Measurements from ENCODE around the gene KLHL11. TPM values are rescaled to one million over a fixed set of nuclear protein-coding genes. Genes with fewer than 3 reads are reported as not detected.

The KLHL11 gene
- total and polyA plus RNA-seq, 10 of the 15 experiments (the other 5 are each of a cell fraction or from before 2014, with no cell fraction given): 0.07 to 17.2 (median 10.1) TPM

DNA sequence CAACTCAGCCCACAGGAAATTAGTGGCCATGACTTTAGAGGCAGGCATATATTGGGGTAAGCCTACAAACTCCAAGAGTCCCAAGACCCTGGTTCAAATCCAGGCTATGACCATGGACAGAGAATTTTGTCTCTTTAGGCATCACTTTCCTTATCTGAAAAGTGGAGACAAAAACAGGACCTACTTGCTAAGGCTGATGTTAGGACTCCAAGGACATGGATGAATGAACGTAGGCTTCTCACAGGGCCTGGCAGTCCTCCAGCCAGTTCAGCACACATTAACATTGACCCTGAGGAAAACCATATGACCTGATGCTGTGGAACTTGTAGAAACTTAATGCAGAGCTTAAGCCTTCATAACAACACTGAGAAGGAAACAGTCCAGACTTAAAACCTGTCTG is 51.0 kb downstream of the KLHL11 start (continued):
- no peak for TF ChIP-seq RAD51 (IDR thresholded peaks at IDR 0.05)
- TF ChIP-seq, protein P1, sequence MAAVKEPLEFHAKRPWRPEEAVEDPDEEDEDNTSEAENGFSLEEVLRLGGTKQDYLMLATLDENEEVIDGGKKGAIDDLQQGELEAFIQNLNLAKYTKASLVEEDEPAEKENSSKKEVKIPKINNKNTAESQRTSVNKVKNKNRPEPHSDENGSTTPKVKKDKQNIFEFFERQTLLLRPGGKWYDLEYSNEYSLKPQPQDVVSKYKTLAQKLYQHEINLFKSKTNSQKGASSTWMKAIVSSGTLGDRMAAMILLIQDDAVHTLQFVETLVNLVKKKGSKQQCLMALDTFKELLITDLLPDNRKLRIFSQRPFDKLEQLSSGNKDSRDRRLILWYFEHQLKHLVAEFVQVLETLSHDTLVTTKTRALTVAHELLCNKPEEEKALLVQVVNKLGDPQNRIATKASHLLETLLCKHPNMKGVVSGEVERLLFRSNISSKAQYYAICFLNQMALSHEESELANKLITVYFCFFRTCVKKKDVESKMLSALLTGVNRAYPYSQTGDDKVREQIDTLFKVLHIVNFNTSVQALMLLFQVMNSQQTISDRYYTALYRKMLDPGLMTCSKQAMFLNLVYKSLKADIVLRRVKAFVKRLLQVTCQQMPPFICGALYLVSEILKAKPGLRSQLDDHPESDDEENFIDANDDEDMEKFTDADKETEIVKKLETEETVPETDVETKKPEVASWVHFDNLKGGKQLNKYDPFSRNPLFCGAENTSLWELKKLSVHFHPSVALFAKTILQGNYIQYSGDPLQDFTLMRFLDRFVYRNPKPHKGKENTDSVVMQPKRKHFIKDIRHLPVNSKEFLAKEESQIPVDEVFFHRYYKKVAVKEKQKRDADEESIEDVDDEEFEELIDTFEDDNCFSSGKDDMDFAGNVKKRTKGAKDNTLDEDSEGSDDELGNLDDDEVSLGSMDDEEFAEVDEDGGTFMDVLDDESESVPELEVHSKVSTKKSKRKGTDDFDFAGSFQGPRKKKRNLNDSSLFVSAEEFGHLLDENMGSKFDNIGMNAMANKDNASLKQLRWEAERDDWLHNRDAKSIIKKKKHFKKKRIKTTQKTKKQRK (IDR thresholded peaks at IDR 0.05; ENCODE audit: low read depth, low read length): no peak
- TF ChIP-seq RB1 (IDR thresholded peaks at IDR 0.05; ENCODE audit: borderline replicate concordance): no peak
- no peak for TF ChIP-seq BCL3 (IDR thresholded peaks at IDR 0.05; ENCODE audit: borderline replicate concordance, insufficient read depth, low read depth, low read length, poor library complexity, severe bottlenecking)
- TF ChIP-seq, protein P2, sequence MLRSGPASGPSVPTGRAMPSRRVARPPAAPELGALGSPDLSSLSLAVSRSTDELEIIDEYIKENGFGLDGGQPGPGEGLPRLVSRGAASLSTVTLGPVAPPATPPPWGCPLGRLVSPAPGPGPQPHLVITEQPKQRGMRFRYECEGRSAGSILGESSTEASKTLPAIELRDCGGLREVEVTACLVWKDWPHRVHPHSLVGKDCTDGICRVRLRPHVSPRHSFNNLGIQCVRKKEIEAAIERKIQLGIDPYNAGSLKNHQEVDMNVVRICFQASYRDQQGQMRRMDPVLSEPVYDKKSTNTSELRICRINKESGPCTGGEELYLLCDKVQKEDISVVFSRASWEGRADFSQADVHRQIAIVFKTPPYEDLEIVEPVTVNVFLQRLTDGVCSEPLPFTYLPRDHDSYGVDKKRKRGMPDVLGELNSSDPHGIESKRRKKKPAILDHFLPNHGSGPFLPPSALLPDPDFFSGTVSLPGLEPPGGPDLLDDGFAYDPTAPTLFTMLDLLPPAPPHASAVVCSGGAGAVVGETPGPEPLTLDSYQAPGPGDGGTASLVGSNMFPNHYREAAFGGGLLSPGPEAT (IDR thresholded peaks at IDR 0.05; ENCODE audit: low read depth): no peak
- TF ChIP-seq, protein P3, sequence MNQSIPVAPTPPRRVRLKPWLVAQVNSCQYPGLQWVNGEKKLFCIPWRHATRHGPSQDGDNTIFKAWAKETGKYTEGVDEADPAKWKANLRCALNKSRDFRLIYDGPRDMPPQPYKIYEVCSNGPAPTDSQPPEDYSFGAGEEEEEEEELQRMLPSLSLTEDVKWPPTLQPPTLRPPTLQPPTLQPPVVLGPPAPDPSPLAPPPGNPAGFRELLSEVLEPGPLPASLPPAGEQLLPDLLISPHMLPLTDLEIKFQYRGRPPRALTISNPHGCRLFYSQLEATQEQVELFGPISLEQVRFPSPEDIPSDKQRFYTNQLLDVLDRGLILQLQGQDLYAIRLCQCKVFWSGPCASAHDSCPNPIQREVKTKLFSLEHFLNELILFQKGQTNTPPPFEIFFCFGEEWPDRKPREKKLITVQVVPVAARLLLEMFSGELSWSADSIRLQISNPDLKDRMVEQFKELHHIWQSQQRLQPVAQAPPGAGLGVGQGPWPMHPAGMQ (IDR thresholded peaks at IDR 0.05; ENCODE audit: borderline replicate concordance): no peak
- TF ChIP-seq, protein P4, sequence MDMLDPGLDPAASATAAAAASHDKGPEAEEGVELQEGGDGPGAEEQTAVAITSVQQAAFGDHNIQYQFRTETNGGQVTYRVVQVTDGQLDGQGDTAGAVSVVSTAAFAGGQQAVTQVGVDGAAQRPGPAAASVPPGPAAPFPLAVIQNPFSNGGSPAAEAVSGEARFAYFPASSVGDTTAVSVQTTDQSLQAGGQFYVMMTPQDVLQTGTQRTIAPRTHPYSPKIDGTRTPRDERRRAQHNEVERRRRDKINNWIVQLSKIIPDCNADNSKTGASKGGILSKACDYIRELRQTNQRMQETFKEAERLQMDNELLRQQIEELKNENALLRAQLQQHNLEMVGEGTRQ (IDR thresholded peaks at IDR 0.05; ENCODE audit: borderline replicate concordance, low read depth, low read length): no peak
